Spinal cord (tissue), 10 donors: ENCODE measurements around the gene PTGS2. TPM values are rescaled to one million over a fixed set of nuclear protein-coding genes. Genes with fewer than 3 reads are reported as not detected.

ENCODE experiments used
- DNase-seq, 6 donors: peaks; one replicate each; pipeline versions ENCODE4 v3.0.0 to v3.0.0-alpha.2; 2013 to 2015; ENCODE audit warnings: low spot score in 6 of 6, low read depth in 4 of 6
- H3K27ac ChIP-seq: one replicate; pipeline ENCODE4 v1.5.1; 2013; ENCODE audit warnings: low read depth, low read length, control low read depth
- H3K27me3 ChIP-seq: one replicate; pipeline ENCODE4 v1.6.1; 2013; ENCODE audit warnings: low read length; ENCODE audit not compliant: control insufficient read depth, insufficient read depth
- H3K36me3 ChIP-seq: one replicate; pipeline ENCODE4 v1.6.1; 2013; ENCODE audit warnings: low read length; ENCODE audit not compliant: control insufficient read depth, insufficient read depth
- H3K4me1 ChIP-seq: one replicate; pipeline ENCODE4 v1.6.1; 2013; ENCODE audit warnings: low read length; ENCODE audit not compliant: control insufficient read depth, insufficient read depth
- H3K4me3 ChIP-seq: one replicate; pipeline ENCODE4 v1.5.1; 2013; ENCODE audit warnings: low read depth, low read length, control low read depth
- H3K9me3 ChIP-seq: one replicate; pipeline ENCODE4 v1.6.1; 2013; ENCODE audit warnings: low read length; ENCODE audit not compliant: control insufficient read depth, insufficient read depth
- WGBS: methylation state at CpG from one replicate; pipeline ENCODE4 v1.1.5; 2013; ENCODE audit warnings: missing lambda C conversion rate; ENCODE audit not compliant: insufficient coverage; 5-methylcytosine and 5-hydroxymethylcytosine counted together
- polyA plus RNA-seq, 2 donors: library from polyadenylated mRNA; unstranded; fragments of 120-200 nt; gene quantifications; one replicate each; pipeline ENCODE4 v1.2.1, GENCODE V29; 2013; ENCODE audit not compliant: insufficient read length in 2 of 2
- total RNA-seq, 2 donors: library from RNA; depleted of rRNA in 1 of 2; stranded (reverse); fragments of 120-200 nt in 1 of 2; fragments of >200 nt in 1 of 2; gene quantifications; one replicate each; pipeline versions ENCODE4 v1.2.3 to v1.2.4, GENCODE V29; 2013 to 2014
- donor health status: healthy.

PTGS2 gene
- total and polyA plus RNA-seq, 4 donors, result 0.76 to 4.3 (median 2.1) TPM

- no peaks in the 10 kb centered on the region for H3K36me3 ChIP-seq
- H3K4me1 ChIP-seq, result no peaks in the 10 kb centered on the region
- H3K27ac ChIP-seq, result no peak overlapping the region
- no CpG with 5 or more reads among the region's 2 CpGs for WGBS
- DNase-seq, result peak in 2 of 6 donors; percentile 12 to 41
- no peak overlapping the region for H3K4me3 ChIP-seq
- H3K9me3 ChIP-seq, result no peaks in the 10 kb centered on the region
- H3K27me3 ChIP-seq, result no peaks in the 10 kb centered on the region
These were observed 53.2 kb downstream of the PTGS2 start for GRCh38 chr1:186627019-186627418.

- Histone ChIP-seq H3K4me3 (no peak overlapping the region), H3K36me3 (no peaks in the 10 kb centered on the region), H3K9me3 (no peaks in the 10 kb centered on the region), H3K4me1 (no peaks in the 10 kb centered on the region), H3K27ac (no peak overlapping the region), H3K27me3 (no peaks in the 10 kb centered on the region)
- peak in 1 of 6 donors; percentile 2 for DNase-seq
- WGBS, result 76% methylated on average over 2 of the region's 3 CpGs
These were observed 53.8 kb downstream of the PTGS2 start for GRCh38 chr1:186626356-186626932.

DNA sequence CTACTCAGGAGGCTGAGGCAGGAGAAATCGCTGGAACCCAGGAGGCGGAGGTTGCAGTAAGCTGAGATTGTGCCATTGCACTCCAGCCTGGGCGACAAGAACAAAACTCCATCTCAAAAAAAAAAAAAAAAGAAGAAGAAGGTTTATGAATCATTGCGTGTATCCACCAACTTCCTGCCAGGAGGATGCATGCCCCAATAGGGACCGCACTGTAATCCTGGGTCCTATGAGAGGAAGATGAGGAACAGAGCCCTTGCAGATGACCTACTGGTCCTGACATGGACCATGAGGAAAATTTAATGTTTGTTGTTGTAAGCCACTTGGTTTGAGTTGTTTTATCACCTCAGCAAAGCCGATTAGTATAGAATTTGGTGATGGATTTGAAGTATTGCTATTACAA is 56.7 kb downstream of the PTGS2 start:
- Histone ChIP-seq H3K4me3 (no peak overlapping the region), H3K4me1 (no peaks in the 10 kb centered on the region), H3K27me3 (no peaks in the 10 kb centered on the region), H3K36me3 (no peaks in the 10 kb centered on the region), H3K9me3 (no peaks in the 10 kb centered on the region), H3K27ac (no peak overlapping the region)
- no peak for DNase-seq
- WGBS, result 100% methylated on average over 2 of the region's 6 CpGs

Other genes with a start within 250 kb of the PTGS2 start
- gene PDC, start 219.3 kb downstream of the PTGS2 start, total RNA-seq, result not detected
- under 1 TPM; 0.56 to 0.62 TPM for gene PDC, start 219.3 kb downstream of the PTGS2 start, polyA plus RNA-seq
- 10 to 100 TPM; 12.8 to 15.4 TPM for gene PLA2G4A, start 148.5 kb upstream of the PTGS2 start, total RNA-seq
- gene PLA2G4A, start 148.5 kb upstream of the PTGS2 start, polyA plus RNA-seq, result 1 to 10 TPM; 4.7 to 5.2 TPM